ENCODE data around the gene MT1A. TPM values are rescaled to one million over a fixed set of nuclear protein-coding genes. Genes with fewer than 3 reads are reported as not detected.
A peak's percentile ranks its signal among the peaks of the same experiment; 100 is the strongest.
"Not testable (repeated sequence)": the region's sequence is repeated elsewhere in the genome, so short reads cannot be mapped to it uniquely, and the experiment has no call there.

Gene MT1A
- total and polyA plus RNA-seq, 7 donors = 4.0 to 4,396 (median 128) TPM

- TF ChIP-seq CTCF (IDR thresholded peaks at IDR 0.05) = no peak
- Histone ChIP-seq H3K27me3 (ENCODE audit: insufficient read depth in 3 of 3, low read length in 2 of 3) (peaks cover 0 to 19% (median 4%) of the 10 kb centered on the region in 3 donors), H3K36me3 (ENCODE audit: insufficient read depth in 1 of 2, low read depth in 1 of 2) (no peaks in the 10 kb centered on the region), H3K4me1 (no peaks in the 10 kb centered on the region), H3K27ac (no peak overlapping the region), H3K4me3 (peak overlapping the region; percentile 68), H3K9me3 (no peaks in the 10 kb centered on the region)
- DNase-seq (peak in 1 of 2 donors; percentile 70), ATAC-seq (no peak)
- 50 to 53% (median 52%) methylated on average over 10 of the region's 10 CpGs for WGBS, 3 donors
- intact Hi-C loops (cut with DNase I) = no loop called here
Measured at GRCh38 chr16:56658327-56658875, 19.9 kb downstream of the MT1A start.

- peaks cover 0 to 34% (median 4%) of the 10 kb centered on the region in 3 donors for H3K27me3 ChIP-seq (ENCODE audit: insufficient read depth in 3 of 3, low read length in 2 of 3)
- no peak for TF ChIP-seq CTCF (IDR thresholded peaks at IDR 0.05)
- no peak overlapping the region for H3K27ac ChIP-seq
- intact Hi-C loops (cut with DNase I) = no loop called here
- ATAC-seq = no peak
- H3K4me1 ChIP-seq = no peaks in the 10 kb centered on the region
- H3K9me3 ChIP-seq = no peaks in the 10 kb centered on the region
- DNase-seq = no peak
- H3K4me3 ChIP-seq = no peak overlapping the region
- H3K36me3 ChIP-seq (ENCODE audit: insufficient read depth in 1 of 2, low read depth in 1 of 2) = no peaks in the 10 kb centered on the region
- WGBS, 3 donors = 16 to 21% (median 18%) methylated on average over 43 to 48 of the region's 48 CpGs
Measured at GRCh38 chr16:56662357-56663354, 24.2 kb downstream of the MT1A start.

GRCh38 chr16:56664506-56664905 lies 26.0 kb downstream of the MT1A start:
- intact Hi-C loops (cut with DNase I) = no loop called here

GRCh38 chr16:56665286-56666261 lies 27.1 kb downstream of the MT1A start:
- H3K9me3 ChIP-seq; intact Hi-C loops (cut with DNase I); DNase-seq; H3K4me3 ChIP-seq; H3K36me3 ChIP-seq (ENCODE audit: insufficient read depth in 1 of 2, low read depth in 1 of 2); H3K4me1 ChIP-seq; H3K27ac ChIP-seq: not testable (repeated sequence)
- H3K27me3 ChIP-seq (ENCODE audit: insufficient read depth in 3 of 3, low read length in 2 of 3) = peaks cover 4 to 56% (median 4%) of the 10 kb centered on the region in 3 donors
- 61 to 75% (median 66%) methylated on average over 8 of the region's 8 CpGs for WGBS, 3 donors
- peak in 1 of 4 donors; percentile 16 for ATAC-seq

More at GRCh38 chr16:56664506-56664905, 26.0 kb downstream of the MT1A start:
- Histone ChIP-seq H3K9me3 (no peaks in the 10 kb centered on the region), H3K4me1 (no peaks in the 10 kb centered on the region), H3K4me3 (no peak overlapping the region), H3K36me3 (ENCODE audit: insufficient read depth in 1 of 2, low read depth in 1 of 2) (no peaks in the 10 kb centered on the region), H3K27me3 (ENCODE audit: insufficient read depth in 3 of 3, low read length in 2 of 3) (peaks cover 4 to 45% (median 4%) of the 10 kb centered on the region in 3 donors), H3K27ac (no peak overlapping the region)
- WGBS, 3 donors = 92 to 97% (median 95%) methylated on average over 1 of the region's 1 CpG
- TF ChIP-seq CTCF (IDR thresholded peaks at IDR 0.05) = no peak
- no peak for ATAC-seq
- DNase-seq = no peak

All from psoas muscle (tissue), 8 donors.